GM23338 (cell line): ENCODE data around the gene HOTAIR. TPM values are rescaled to one million over a fixed set of nuclear protein-coding genes. Genes with fewer than 3 reads are reported as not detected.

ENCODE experiments used
- ATAC-seq: fragments of 200-7000 bp; cut with Tn5 transposase; 3 replicates; pipeline ENCODE4 v1.9.1; 2020
- DNase-seq: peaks from one replicate; pipeline ENCODE4 v3.0.0-alpha.2; 2015; ENCODE audit warnings: low spot score
- H2AFZ ChIP-seq: fragments of 200-600 bp; sonication (generic); 2 replicates; pipeline ENCODE4 v1.8.0; 2016; ENCODE audit warnings: antibody characterized with exemption, mild to moderate bottlenecking, moderate library complexity
- H3F3A ChIP-seq: fragments of 200-600 bp; sonication (generic); replicated peaks from 2 replicates; pipeline ENCODE4 v1.8.0; 2017; ENCODE audit warnings: antibody characterized with exemption, mixed run types, low read depth
- H3K27ac ChIP-seq: fragments of 200-600 bp; sonication (generic); 2 replicates; pipeline ENCODE4 v1.6.1; 2016; ENCODE audit warnings: low read depth
- H3K27me3 ChIP-seq: fragments of 200-600 bp; sonication (generic); 2 replicates; pipeline ENCODE4 v1.8.0; 2016; ENCODE audit warnings: mild to moderate bottlenecking, mixed run types, moderate library complexity; ENCODE audit not compliant: insufficient read depth
- H3K36me3 ChIP-seq: fragments of 200-600 bp; sonication (generic); 2 replicates; pipeline ENCODE4 v1.8.0; 2016; ENCODE audit warnings: mild to moderate bottlenecking; ENCODE audit not compliant: insufficient read depth
- H3K4me1 ChIP-seq: fragments of 200-600 bp; sonication (generic); 2 replicates; pipeline ENCODE4 v1.8.0; 2016; ENCODE audit warnings: mild to moderate bottlenecking, moderate library complexity; ENCODE audit not compliant: insufficient read depth
- H3K4me2 ChIP-seq: fragments of 200-600 bp; sonication (generic); 2 replicates; pipeline ENCODE4 v1.7.1; 2017; ENCODE audit warnings: mixed run types
- H3K4me3 ChIP-seq: fragments of 200-600 bp; sonication (generic); 2 replicates; pipeline ENCODE4 v1.6.1; 2016; ENCODE audit warnings: mixed run types
- H3K79me2 ChIP-seq: fragments of 200-600 bp; sonication (generic); replicated peaks from 2 replicates; pipeline ENCODE4 v1.8.0; 2017; ENCODE audit warnings: mild to moderate bottlenecking; ENCODE audit not compliant: insufficient read depth
- H3K9me2 ChIP-seq: fragments of 200-600 bp; sonication (generic); 2 replicates; pipeline ENCODE4 v1.8.0; 2017; ENCODE audit not compliant: insufficient read depth
- H4K20me1 ChIP-seq: fragments of 200-600 bp; sonication (generic); replicated peaks from 2 replicates; pipeline ENCODE4 v1.8.0; 2017; ENCODE audit warnings: mild to moderate bottlenecking; ENCODE audit not compliant: insufficient read depth
- H3K27ac Mint-ChIP-seq: 2 replicates; pipeline ENCODE4 v1.8.0; 2020; ENCODE audit warnings: inconsistent platforms, mild to moderate bottlenecking, moderate library complexity, mixed read lengths
- H3K27me3 Mint-ChIP-seq: 3 replicates; pipeline ENCODE4 v1.8.0; 2022; ENCODE audit warnings: low read depth, mild to moderate bottlenecking, moderate library complexity, mixed read lengths, inconsistent platforms; ENCODE audit not compliant: insufficient read depth, poor library complexity
- H3K36me3 Mint-ChIP-seq: 3 replicates; pipeline ENCODE4 v1.8.0; 2021; ENCODE audit warnings: low read depth, mild to moderate bottlenecking, inconsistent platforms, moderate library complexity, mixed read lengths
- H3K4me1 Mint-ChIP-seq: 3 replicates; pipeline ENCODE4 v1.8.0; 2020; ENCODE audit warnings: mild to moderate bottlenecking, inconsistent platforms, mixed read lengths
- H3K4me3 Mint-ChIP-seq: 3 replicates; pipeline ENCODE4 v1.8.0; 2021; ENCODE audit warnings: moderate library complexity, mild to moderate bottlenecking, inconsistent platforms, mixed read lengths
- H3K9me3 Mint-ChIP-seq: 3 replicates; pipeline ENCODE4 v1.8.0; 2020; ENCODE audit warnings: moderate library complexity, mild to moderate bottlenecking, inconsistent platforms, mixed read lengths
- CREB1 ChIP-seq: fragments of 250-450 bp; sonication (Bioruptor Pico); IDR thresholded peaks from 2 replicates; pipeline ENCODE4 v1.5.0; 2020; ENCODE audit warnings: low read depth, mild to moderate bottlenecking, moderate library complexity
- CTCF ChIP-seq, 2 experiments: fragments of 200-600 bp in 1 of 2; sonication (generic) in 1 of 2; conservative IDR thresholded peaks; 2 replicates each; pipeline versions ENCODE4 v1.5.1 to v1.6.1; 2016 to 2017; ENCODE audit warnings: antibody characterized with exemption in 2 of 2, low read depth in 2 of 2, mild to moderate bottlenecking in 2 of 2, moderate library complexity in 1 of 2
- microRNA counts: library from miRNA; unstranded; fragments of <30 nt; microRNA quantifications from one replicate; lab custom pipeline; 2017
- microRNA-seq: library from miRNA; unstranded; fragments of <30 nt; microRNA quantifications from one replicate; pipeline ENCODE4, GENCODE V29; 2017
- polyA plus RNA-seq: library from polyadenylated mRNA; unstranded; fragments of >200 nt; fragmentation: Nextera tagmentation; extraction: Ambion mirVana; gene quantifications from 2 replicates; pipeline ENCODE4 v1.2.1, GENCODE V29; 2016
- small RNA-seq: library from RNA; depleted of rRNA; stranded (forward); fragments of <200 nt; gene quantifications from one replicate; pipeline ENCODE3, GENCODE V24; 2014; ENCODE audit warnings: low replicate concordance
- total RNA-seq: library from RNA; depleted of rRNA; stranded (reverse); fragments of >200 nt; shearing (Covaris generic); gene quantifications from 2 replicates; pipeline ENCODE4 v1.2.3, GENCODE V29; 2014; rRNA removed

HOTAIR gene
- total and polyA plus RNA-seq, 2 experiments from 2014 or later, result not detected

DNA sequence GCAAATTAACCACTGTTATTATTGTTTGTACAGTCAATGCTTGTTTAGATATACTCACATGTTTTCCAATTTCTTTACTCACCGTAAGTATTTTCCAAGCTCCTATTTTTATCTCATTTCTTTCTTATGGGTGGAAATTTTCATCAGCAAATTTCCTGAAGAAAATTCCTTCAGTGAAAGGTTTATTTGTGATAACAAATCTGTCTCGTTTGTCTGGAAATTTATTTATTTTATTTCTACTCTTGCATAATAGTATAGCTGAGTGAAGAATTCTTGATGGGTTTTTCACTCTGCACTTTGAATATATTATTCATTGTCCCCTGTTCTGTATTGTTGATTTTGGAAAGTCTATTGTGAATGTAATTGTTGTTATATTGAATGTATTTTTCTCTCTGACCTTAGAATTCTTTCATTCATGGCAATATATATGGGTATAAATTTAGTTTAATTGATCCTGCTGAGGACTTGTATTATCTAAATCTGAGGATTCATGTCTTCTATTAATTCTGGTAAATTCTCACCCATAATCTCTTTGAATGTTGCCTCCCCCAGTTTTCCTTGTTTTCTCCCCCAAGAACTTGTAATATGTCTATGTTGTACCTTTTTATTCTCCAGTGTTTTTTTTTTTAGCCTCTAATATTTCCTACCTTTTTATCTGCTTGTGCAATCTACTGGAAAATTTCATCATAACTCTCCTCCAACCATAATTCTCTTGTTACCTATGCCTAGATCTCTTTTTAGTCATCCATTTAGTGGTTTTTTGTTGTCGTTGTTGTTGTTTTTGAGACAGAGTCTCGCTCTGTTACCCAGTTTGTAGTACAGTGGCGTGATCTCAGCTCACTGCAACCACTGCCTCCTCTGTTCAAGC, 57.7 kb downstream of the HOTAIR start:
- no peak overlapping the region for H3K27ac Mint-ChIP-seq
- peaks cover 58% of the 10 kb centered on the region for H3K27me3 ChIP-seq

More for the DNA sequence above, 57.7 kb downstream of the HOTAIR start:
- H3K27me3 Mint-ChIP-seq, result peaks cover 6% of the 10 kb centered on the region
- peaks cover 2% of the 10 kb centered on the region; the same call in 1 of the 3 replicates for H3K4me1 Mint-ChIP-seq
- no peak for ATAC-seq
- Histone ChIP-seq H3K4me1 (no peaks in the 10 kb centered on the region), H3K4me2 (no peak overlapping the region), H3K79me2 (no peaks in the 10 kb centered on the region), H3K4me3 (no peak overlapping the region), H3K9me2 (no peaks in the 10 kb centered on the region), H3K36me3 (no peaks in the 10 kb centered on the region), H4K20me1 (no peaks in the 10 kb centered on the region), H2AFZ (no peak overlapping the region), H3K27ac (no peak overlapping the region), H3F3A (no peaks in the 10 kb centered on the region)
- no peak for DNase-seq
- H3K36me3 Mint-ChIP-seq, result no peaks in the 10 kb centered on the region
- no peaks in the 10 kb centered on the region for H3K9me3 Mint-ChIP-seq
- no peak overlapping the region for H3K4me3 Mint-ChIP-seq
- TF ChIP-seq CTCF (conservative IDR thresholded peaks at IDR 0.05; ENCODE audit: low read depth in 2 of 2), result no peak
- TF ChIP-seq CREB1 (CRISPR knock-in tag), result no peak

MicroRNA genes within 50 kb of the gene (microRNA counts, 767-probe panel; counts per million panel counts)
- not detected for microRNA hsa-miR-196a-5p (lab: Ali Mortazavi, UCI)

Small RNA genes within 50 kb of the gene (microRNA-seq; reads per million reads assigned to microRNA genes)
- gene MIR196A2, result 1.1 reads per million

Small RNA genes within 50 kb of the gene (small RNA-seq; reads per million reads assigned to genes)
- gene AC012531.3 (not detected), gene AC012531.4 (not detected), gene MIR196A2 (not detected), gene RF01905 (not detected), gene RF01906 (not detected)

Other genes starting within 250 kb of the HOTAIR start
- 20.4 and 21.3 TPM in 2 replicates for gene CALCOCO1, start 247.5 kb downstream of the HOTAIR start, total RNA-seq
- gene CALCOCO1, start 247.5 kb downstream of the HOTAIR start, polyA plus RNA-seq, result 4.6 and 6.5 TPM in 2 replicates
- gene CISTR, start 223.0 kb downstream of the HOTAIR start, total RNA-seq, result not detected in 2 replicates
- gene CISTR, start 223.0 kb downstream of the HOTAIR start, polyA plus RNA-seq, result not detected in 2 replicates
- 0.10 TPM in 1 of 2 replicates, not detected in the other for gene HOXC13, start 36.1 kb downstream of the HOTAIR start, total RNA-seq
- gene HOXC13, start 36.1 kb downstream of the HOTAIR start, polyA plus RNA-seq, result not detected in 2 replicates
- gene HOXC12, start 20.1 kb downstream of the HOTAIR start, total RNA-seq, result not detected in 2 replicates
- not detected in 2 replicates for gene HOXC12, start 20.1 kb downstream of the HOTAIR start, polyA plus RNA-seq
- not detected in 2 replicates for gene HOXC11, start 1.8 kb downstream of the HOTAIR start, total RNA-seq
- gene HOXC11, start 1.8 kb downstream of the HOTAIR start, polyA plus RNA-seq, result not detected in 2 replicates
- not detected in 2 replicates for gene HOXC10, start 10.2 kb upstream of the HOTAIR start, total RNA-seq
- gene HOXC10, start 10.2 kb upstream of the HOTAIR start, polyA plus RNA-seq, result not detected in 2 replicates
- gene HOXC9, start 25.2 kb upstream of the HOTAIR start, total RNA-seq, result not detected in 2 replicates
- not detected in 2 replicates for gene HOXC9, start 25.2 kb upstream of the HOTAIR start, polyA plus RNA-seq
- gene HOXC8, start 34.0 kb upstream of the HOTAIR start, total RNA-seq, result not detected in 2 replicates
- not detected in 2 replicates for gene HOXC8, start 34.0 kb upstream of the HOTAIR start, polyA plus RNA-seq
- not detected in 2 replicates for gene HOXC6, start 53.5 kb upstream of the HOTAIR start, total RNA-seq
- gene HOXC6, start 53.5 kb upstream of the HOTAIR start, polyA plus RNA-seq, result not detected in 2 replicates
- gene HOXC5, start 58.1 kb upstream of the HOTAIR start, total RNA-seq, result not detected in 2 replicates
- gene HOXC5, start 58.1 kb upstream of the HOTAIR start, polyA plus RNA-seq, result not detected in 2 replicates
- gene HOXC4, start 78.9 kb upstream of the HOTAIR start, total RNA-seq, result not detected in 2 replicates
- gene HOXC4, start 78.9 kb upstream of the HOTAIR start, polyA plus RNA-seq, result not detected in 2 replicates
- gene SMUG1, start 214.0 kb upstream of the HOTAIR start, total RNA-seq, result 19.6 and 23.8 TPM in 2 replicates
- 21.8 and 23.1 TPM in 2 replicates for gene SMUG1, start 214.0 kb upstream of the HOTAIR start, polyA plus RNA-seq